Putamen (tissue), 1 donor: Measurements from ENCODE around the gene SYCE1.
"Not testable (repeated sequence)": the region's sequence is repeated elsewhere in the genome, so short reads cannot be mapped to it uniquely, and the experiment has no call there.

Experiments
- DNase-seq: peaks from one replicate; pipeline ENCODE4 v3.0.0-alpha.2; 2016; ENCODE audit warnings: low spot score

SYCE1 gene

DNA sequence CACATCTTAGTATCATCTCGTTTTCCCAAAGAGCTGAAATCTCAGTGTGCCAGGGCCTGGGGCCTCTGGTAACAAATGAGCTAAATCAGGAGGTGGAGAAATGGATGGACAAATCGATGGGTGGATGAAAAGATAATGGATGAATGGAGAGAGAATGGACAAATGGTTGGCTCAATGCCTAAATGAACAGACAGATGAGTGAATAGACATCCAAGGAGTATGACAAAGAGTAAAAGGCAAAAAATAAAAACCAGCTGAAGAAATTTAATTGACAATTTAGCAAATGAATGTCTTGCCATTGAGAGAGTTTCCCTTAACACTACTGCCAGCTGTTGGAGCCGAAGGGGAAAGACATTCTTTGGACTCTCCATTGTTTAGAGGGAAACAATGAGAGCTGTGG lies 8.0 kb downstream of the SYCE1 start:
- no peak for DNase-seq

DNA sequence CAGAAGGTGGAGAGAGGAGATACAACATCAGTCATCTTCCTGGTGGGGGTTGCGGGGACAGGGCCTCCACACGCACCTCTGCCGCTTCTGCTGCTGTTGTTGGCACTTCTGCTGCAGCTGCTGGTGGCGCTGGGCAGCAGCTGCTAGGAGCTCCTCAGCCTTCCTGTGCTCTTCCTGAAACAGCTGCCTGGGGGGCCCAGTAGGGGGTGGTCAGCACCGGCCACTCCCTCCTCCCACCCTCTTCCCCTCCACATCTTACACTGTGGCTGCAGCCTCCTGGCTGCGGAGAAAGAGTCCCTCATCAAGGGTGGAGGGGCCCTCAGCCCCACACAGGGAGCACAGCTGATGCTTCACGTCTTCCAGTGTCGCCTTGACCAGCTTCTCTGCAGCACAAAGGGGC lies 9.9 kb downstream of the SYCE1 start:
- DNase-seq: no peak

DNA sequence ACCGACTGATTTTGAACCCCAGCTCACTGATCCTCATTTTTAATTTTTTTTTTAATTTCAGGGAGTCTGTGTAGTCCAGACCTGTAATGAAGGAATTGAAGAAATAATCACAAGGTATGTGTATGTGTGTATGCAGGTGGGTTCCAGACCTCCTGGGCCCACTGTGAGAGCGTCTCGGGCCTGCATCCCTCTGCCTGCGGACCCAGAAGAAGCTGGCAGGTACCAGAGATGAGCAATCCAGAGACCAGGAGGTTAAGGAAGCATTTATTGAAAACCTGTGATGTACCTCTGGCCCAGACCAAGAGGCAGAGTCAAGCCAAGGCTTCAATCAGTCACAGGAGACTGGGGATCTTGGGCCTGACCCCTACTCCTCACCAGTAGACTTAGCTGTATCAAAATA lies 10.8 kb downstream of the SYCE1 start:
- no peak for DNase-seq

DNA sequence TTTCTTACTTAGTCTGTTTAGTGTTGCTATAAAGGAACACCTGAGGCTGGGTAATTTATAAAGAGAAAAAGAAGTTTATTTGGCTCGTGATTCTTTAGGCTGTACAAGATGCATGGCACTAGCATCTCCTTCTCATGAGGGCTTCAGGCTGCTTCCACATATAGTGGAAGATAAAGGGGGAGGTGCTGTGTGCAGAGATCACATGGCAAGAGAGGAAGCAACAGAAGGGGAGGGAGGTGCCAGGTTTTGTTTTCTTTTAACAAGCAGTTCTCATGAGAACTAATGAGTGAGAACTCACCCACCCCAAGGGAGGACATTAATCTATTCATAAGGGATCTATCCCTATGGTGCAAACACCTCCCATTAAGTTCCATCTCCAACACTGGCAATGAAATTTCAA lies 20.9 kb downstream of the SYCE1 start:
- DNase-seq: no peak

DNA sequence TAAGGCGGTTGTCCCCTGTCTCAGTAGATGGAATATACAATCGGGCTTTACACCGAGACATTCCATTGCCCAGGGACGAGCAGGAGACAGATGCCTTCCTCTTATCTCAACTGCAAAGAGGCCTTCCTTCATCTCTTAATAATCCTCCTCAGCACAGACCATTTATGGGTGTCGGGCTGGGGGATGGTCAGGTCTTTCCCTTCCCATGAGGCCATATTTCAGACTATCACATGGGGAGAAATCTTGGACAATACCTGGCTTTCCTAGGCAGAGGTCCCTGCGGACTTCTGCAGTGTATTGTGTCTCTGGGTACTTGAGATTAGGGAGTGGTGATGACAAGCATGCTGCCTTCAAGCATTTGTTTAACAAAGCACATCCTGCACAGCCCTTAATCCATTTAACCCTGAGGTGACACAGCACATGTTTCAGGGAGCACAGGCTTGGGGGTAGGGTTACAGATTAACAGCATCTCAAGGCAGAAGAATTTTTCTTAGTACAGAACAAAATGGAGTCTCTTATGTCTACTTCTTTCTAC lies 23.9 kb downstream of the SYCE1 start:
- not testable (repeated sequence) for DNase-seq

DNA sequence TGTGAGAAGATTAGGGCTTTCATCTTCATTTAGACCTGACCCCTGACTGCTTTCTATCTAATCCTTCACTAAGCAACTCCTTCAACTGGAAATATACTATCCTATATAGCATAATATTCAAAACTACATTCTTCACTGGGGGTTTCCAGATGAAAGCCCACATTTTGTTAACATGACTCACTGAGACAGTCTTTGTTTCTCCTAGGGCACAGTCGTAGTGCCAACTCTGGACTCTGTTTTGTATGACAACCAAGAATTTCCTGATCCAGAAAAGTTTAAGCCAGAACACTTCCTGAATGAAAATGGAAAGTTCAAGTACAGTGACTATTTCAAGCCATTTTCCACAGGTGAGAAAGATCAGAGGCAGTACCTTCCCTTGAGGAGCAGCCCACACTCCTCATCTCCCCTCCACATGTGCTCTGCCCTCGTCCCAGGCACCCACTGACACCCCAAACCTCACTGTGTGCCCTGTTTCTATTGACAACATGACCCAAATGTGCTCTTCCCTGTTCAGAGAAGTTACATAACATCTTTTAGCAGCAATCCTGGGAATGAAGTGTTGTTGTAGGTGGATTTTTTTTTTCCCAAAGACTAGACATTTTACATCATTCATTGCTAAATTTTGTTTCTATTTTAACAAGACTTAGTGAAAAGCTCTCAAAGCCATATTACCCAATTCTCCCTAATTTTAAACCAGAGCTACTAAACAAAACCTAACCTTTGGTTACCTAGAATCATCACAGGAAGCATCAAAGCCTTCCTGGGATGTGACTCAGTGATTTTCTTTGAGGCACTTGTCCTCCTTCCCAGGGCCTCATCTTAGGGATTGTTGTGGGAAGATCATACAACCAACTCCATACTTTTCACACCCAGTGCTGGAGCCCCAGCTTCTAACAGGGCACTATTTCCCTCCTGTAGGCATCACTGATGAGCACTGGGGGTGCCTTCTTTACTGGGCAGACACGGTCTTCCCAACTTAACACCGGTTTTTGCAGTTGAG lies 27.5 kb downstream of the SYCE1 start:
- peak; percentile 80 for DNase-seq

DNA sequence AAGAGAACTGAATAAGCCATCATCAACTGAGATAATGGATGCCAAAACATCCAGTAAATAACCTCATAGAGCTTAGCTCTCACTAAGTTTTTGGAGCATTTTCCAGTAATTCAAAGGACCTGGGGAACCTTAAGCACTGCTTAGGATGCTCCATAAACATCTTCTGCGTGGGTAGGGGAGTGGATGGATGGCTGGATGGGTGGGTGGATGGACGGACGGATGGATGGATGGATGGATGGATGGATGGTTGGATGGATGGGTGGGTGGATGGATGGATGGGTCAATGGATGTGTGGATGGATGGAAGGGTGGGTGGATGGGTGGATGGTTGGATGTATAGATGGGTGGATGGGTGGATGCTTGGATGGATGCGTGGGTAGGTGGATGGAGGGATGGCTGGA lies 29.2 kb downstream of the SYCE1 start:
- DNase-seq: no peak

DNA sequence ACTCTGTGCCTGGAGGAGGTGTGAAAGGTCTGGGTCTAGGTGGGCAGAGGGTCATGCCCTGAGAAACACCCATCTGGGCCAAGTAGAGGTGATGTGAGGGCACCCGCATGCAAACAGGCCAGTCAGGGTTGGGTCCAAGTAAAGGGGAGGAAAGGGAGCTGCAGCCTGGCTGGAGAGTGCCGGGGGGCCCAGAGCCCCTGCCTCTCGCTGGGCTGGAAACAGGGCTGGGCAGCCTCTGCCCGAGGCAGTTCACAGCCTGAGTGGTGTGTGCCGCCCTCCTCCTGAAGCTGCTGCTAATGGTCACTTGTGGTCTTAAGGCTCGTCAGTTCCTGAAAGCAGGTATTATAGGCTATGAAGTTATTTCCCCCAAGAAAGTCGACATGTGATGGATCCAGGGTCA lies 31.0 kb downstream of the SYCE1 start:
- no peak for DNase-seq

DNA sequence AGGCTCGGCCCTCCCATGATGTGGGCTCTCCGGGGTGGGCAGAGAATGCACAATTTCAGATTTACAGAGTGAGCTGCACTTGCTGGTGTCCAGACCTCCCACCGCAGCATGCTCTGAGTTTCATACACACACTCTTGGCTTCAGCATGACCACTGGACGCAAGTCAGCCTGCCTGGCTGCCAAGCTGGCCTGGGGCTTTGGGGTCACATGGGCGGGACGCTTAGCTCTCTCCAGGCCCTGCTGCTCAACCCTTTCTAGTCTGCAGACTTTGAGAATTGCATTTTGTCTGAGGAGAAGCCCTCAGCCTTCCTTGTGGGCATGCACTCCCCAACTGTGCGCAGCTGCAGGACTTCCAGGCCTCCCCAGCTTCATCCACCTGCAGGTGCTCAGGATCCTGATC lies 32.5 kb downstream of the SYCE1 start:
- DNase-seq: no peak

DNA sequence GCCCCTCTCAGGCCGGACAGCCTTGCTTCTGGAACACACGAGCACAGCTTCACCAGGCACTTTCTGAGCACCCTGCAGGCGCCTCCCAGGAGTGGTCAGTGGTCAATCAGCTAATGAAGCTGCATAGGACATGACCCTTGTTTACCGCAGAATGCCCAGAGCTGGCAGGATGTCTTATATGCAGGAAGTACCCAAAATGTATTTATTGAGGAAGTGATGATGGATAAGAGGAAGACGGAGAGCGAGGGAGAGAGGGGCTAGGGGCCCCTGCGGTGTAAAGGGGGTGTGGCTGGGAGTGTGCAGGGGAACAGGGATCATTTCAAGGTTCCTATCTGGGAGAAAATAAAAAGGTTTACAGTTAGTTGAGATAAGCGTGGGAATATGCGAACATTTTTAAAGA lies 34.9 kb downstream of the SYCE1 start:
- no peak for DNase-seq

DNA sequence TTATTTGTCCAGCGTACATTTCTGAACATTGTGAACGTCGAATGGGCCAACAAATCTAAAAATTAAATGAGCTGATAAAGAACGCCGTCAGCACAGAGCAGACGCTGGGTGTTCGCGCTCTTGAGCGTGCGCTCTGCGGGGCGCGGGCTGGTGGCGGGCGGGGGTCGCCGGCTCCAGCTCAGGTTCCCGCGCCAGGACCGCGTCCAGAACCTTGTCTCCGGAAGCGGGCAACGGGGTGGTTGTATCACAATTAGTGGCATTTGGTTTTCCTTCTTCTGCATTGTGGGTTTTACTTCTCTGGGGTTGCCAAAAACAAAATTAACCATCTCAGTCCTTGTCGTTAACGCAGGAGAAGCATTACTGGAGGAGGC lies 35.8 kb downstream of the SYCE1 start:
- no peak for DNase-seq

DNA sequence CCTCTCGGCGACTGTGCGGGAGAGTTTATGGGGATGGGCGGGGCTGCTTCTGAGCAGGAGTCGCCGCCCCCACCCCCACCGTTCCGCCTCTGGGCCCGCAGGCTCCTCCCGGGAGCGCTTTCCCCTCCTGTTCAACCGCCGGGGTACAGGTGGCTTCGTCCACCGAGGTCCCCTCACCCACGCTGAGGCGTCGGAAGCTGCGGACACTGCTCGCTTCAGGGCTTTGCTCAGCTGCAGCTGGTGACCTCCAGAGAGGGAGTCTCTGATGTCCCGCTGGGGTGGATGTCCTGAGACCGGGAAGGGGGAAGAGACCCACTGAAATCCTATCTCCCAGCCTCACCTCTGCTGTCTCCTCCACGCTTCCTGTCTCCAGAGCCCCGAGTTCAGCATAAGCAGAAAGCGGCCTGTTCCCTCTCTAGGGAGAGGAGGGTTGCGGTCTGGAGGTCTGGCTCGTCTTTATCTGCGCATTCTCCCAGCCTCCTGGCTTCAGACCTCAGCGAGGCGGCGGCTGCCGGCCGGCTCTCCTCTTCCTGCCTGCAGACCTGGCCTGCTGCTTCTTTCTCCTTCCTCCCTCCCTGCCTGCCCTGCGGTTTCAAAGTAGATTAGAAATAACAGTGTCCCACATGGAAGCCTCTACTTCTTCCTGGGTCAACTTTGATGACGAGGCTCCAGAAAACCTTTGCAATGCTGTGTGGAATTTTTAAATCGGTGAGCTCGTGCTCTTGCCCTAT lies 36.4 kb downstream of the SYCE1 start:
- no peak for DNase-seq

DNA sequence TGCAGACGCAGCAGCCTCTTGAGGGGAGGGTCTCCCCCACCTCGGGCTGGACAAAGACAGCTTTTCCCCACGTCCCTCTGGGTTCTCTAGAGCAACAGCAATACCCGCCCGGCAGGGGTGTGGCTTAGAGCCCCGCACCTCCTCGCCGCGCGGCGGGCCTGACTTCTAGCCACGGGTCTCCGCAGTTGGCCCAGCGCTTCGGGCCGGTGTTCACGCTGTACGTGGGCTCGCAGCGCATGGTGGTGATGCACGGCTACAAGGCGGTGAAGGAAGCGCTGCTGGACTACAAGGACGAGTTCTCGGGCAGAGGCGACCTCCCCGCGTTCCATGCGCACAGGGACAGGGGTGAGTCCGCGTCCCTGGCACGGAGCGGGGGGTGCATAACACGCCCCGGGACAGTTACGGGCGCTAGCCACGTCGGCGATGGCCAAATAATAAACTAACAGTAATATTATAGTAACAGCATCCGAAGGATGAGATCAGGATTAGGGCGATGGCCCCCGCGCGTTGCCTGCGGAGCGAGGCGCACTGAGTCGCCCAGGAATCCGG lies 37.0 kb downstream of the SYCE1 start:
- no peak for DNase-seq

DNA sequence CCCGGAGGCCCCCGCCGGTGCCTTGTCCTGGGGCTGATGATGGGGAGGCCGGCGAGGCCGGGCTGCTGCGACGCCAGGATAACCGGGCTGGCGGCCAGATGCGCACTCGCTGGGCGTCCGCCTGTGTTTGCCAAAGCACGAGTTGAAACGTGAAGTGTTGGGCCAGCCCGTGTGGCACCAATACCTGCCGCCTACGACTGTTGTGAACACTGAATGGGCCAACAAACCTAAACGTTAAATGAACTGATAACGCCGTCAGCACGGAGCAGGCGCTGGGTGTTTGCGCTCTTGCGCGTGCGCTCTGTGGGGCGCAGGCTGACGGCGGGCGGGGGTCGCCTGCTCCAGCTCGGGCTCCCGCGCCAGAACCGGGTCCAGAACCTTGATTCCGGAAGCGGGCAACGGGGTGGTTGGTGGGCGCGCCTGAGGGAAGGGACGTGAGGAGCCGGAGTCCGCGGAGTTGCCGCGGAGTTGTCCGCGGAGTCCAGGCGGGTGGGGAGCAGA lies 37.6 kb downstream of the SYCE1 start:
- DNase-seq: no peak

DNA sequence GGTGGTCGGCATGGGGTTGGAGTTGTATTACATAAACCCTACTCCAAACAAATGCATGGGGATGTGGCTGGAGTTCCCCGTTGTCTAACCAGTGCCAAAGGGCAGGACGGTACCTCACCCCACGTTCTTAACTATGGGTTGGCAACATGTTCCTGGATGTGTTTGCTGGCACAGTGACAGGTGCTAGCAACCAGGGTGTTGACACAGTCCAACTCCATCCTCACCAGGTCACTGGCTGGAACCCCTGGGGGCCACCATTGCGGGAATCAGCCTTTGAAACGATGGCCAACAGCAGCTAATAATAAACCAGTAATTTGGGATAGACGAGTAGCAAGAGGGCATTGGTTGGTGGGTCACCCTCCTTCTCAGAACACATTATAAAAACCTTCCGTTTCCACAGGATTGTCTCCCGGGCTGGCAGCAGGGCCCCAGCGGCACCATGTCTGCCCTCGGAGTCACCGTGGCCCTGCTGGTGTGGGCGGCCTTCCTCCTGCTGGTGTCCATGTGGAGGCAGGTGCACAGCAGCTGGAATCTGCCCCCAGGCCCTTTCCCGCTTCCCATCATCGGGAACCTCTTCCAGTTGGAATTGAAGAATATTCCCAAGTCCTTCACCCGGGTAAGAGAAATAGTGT lies 38.3 kb downstream of the SYCE1 start, which contains the start of gene CYP2E1:
TSS of gene CYP2E1 (plus strand) at position 407 of the 632 bp plus-strand sequence. CDS start at position 440, 33 bp downstream.
- DNase-seq: no peak

DNA sequence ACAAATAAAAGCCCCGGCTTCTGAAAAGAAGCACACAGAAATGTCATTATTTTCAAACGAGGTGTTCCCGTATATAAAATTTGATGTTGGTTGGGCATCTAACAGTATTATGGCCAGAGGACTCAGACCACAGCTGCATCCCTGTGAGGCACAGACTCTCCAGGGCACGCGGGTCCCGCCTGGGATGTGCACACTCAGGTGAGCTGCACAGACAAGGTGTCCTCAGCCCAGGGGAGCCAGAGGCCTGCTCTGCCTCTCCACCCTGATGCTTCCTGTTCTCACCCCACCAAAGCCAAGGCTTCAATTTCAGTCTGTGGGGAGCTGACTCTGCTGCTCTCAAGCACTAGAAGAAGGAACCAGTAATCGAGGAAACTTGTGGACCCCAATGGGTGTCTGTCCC lies 39.9 kb downstream of the SYCE1 start:
- DNase-seq: no peak

DNA sequence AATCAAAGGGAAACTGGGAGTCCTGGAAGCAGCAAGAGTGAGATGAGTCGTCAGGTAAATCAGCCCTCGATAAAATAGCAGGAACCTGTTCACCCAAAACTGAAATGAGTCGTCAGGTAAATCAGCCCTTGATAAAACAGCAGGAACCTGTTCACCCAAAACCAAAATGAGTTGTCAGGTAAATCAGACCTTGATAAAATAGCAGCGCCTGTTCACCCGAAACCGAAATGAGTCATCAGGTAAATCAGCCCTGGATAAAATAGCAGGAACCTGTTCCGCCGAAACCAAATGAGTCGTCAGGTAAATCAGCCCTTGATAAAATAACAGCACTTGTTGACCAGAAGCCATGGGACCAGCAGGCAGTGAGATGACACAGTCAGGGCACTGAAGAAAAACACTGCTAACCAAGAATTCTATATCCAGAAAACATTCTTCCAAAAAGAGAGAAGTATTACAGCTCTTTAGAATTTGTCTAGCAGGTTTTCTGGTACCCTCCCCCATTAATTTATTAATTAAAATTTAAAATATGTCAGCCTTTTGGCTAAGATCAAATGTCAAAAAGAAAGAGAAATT lies 41.7 kb downstream of the SYCE1 start:
- no peak for DNase-seq

DNA sequence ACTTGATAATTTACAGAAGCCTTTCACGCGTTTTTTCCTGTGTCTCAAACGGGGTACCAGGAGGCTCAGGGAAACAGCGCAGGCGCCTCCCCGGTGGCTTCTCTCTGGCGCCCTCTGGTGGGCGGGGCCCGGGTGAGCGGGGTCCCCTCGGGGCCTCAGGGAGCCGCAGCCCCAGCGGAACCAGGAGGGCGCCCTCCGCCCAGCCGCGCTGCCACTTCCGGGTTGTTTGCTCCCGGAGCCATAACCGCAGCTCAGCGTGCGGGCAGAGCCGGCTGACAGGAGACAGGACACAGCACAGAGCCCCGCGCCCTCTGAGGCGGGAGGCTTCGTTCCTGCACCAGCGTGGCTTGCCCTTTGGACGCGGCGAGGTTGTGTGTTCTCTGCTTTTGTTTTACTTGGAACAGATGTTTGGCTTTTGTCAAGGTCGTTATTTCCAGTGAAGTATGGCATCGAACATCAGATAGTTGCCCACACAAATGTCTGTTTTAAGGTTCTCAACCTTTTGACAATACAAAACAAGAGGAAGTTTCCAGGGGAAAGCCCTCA lies 45.1 kb downstream of the SYCE1 start:
- peak; percentile 67 for DNase-seq

DNA sequence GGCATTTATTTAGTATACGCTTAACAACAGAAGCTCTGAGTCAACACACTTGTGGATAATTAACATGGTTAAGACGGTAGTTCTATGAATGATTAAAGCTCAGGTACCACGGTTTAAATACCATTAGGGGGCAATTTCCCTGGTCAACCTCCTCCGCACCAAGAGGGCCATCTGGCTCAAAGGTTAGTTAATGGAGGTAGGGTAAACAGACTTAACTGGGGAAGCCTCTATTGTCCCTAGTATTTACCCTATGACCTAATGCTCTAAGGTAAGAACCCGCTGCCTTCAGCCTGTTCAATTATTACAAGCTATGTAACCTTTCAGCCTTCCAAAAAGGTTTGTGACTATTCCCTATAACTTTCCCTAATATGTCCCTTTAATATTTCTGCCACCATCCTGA lies 46.9 kb downstream of the SYCE1 start:
- DNase-seq: not testable (repeated sequence)

DNA sequence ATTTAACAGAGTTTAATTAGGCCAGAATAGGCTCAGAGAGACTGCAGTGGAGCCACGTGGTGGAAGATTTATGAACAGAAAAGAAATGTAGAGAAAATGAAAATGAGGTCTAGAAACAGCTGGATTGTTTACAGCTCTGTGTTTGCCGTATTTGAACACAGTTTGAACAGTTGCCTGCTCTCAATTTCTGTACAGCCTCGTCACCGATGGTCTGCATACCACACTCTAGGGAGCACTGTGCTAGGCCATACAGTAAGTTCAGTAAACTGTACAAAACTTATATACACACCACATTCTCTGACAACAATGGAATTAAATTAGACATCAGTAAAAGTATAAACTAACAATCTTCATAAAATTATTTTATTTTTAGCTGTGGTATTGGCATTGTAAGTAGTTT lies 49.3 kb downstream of the SYCE1 start:
- DNase-seq: no peak

DNA sequence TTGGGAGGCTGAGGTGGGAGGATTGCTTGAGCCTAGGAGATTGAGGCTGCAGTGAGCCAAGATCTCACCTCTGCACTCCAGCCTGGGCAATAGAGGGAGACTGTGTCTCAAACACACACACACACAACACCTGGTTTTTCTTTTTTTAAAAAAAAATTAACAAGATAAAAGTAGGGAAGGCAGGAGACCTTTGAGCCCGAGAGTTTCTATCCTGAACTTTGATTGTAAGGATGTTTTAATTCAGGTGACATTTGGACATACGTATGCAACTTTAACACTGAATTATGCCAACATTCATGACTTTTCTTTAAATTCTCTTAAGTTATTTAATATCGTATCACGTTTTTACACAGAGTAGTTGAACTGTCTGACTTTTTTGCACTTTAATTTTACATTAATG lies 49.9 kb downstream of the SYCE1 start:
- no peak for DNase-seq
